ENCODE data around the gene PPP1R3D.

DNA sequence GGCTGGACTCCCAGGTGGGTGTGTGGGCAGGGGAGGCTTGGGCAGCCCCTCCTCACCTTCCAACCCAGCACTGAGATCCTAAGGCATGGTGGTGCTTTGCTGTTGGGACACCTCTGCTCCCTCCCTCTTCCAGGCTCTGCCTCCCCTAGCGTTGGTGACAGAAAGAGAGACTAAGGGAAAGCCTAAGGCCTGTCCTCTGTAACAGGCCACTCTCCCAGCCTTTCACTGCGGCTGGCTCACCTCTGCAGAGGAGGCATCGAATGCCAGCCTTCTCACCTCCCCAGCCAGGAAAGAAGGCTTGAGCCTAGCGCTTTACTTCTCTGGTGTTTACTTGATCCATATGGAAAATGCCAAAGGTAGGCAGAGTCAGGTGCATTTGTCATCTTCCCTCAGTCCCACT lies 14.6 kb upstream of the PPP1R3D start:
- no peak for TF ChIP-seq KLF10 (tag by site-specific recombination; IDR thresholded peaks at IDR 0.05)
- TF ChIP-seq ZNF792 (tag by site-specific recombination; IDR thresholded peaks at IDR 0.05) = no peak
